NT2/D1 (cell line): ENCODE results near the gene ZNF322.

Experiments used
- SUZ12 ChIP-seq: IDR thresholded peaks from 2 replicates; pipeline ENCODE4 v1.6.1; 2011; ENCODE audit not compliant: insufficient read length, insufficient read depth; ENCODE audit errors: extremely low read depth
- YY1 ChIP-seq: IDR thresholded peaks from 2 replicates; pipeline ENCODE4 v1.6.1; 2011; ENCODE audit not compliant: insufficient read length, insufficient read depth
- ZNF274 ChIP-seq: IDR thresholded peaks from 2 replicates; pipeline ENCODE4 v1.6.1; 2011; ENCODE audit warnings: mild to moderate bottlenecking, low read depth, low read length

DNA sequence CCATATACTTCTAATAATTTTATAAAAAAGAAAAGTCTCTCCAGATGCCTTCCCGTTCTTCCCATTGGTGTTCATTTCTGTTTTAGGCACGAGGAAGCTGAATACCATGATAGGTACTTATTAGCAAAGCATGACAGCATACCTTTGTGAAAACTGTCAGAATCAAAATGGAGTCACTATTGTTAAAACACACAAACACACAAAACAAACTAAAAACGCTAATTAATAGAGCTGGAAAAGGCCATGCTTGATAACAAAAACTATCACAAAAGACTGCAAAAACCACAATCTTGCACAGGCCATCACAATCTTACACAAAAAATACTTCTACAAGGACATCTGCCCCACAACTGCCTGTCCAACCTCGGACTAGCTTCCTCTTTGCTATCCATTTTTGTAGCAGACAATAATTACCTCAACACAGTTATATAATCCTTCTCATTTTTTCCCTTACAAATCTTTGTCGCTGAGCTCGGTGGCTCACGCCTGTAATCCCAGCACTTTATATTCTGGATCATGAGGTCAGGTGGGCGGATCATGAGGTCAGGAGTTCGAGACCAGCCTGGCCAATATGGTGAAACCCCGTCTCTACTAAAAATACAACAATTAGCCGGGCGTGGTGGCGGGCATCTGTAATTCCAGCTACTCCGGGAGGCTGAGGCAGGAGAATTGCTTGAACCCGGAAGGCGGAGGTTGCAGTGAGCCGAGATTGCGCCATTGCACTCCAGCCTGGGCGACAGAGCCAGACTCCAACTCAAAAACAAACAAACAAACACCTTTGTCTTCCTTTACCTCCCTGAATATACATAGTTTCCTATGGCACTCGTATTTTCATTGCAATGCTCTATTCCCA is 66.0 kb downstream of the ZNF322 start:
- TF ChIP-seq YY1 (no peak), SUZ12 (no peak), ZNF274 (no peak)
